Measurements from ENCODE around the gene NES. TPM values are rescaled to one million over a fixed set of nuclear protein-coding genes. Genes with fewer than 3 reads are reported as not detected.

NES gene
- total RNA-seq, 1 experiment from 2014 or later = 8.4 TPM

- ATAC-seq (no peak), DNase-seq (ENCODE audit: low read depth, low spot score) (no peak)
- ChIA-PET POLR2A (no interaction called here), CTCF (interaction anchor here (1.1 kb wide), 1 partner anchor 20 kb away, joined by 4 read pairs; no protein-coding TSS in a partner anchor), RAD21 (ENCODE audit: low non-redundant PET in 1 of 2, low total read pairs in 2 of 2, uncharacterized antibody in 2 of 2, unreplicated experiment in 2 of 2) (no interaction called here)
- H2AFZ ChIP-seq (ENCODE audit: low read depth, low read length, poor library complexity, severe bottlenecking) = no peak overlapping the region
- H3K27me3 ChIP-seq (ENCODE audit: insufficient read depth, low read length) = no peaks in the 10 kb centered on the region
- BruUV-seq (replicated peaks) = TSS peak; percentile 34
- no peak overlapping the region for H3K4me2 ChIP-seq (ENCODE audit: low read length)
- no peaks in the 10 kb centered on the region for H3K9me3 ChIP-seq (ENCODE audit: control insufficient read depth in 1 of 2, insufficient read depth in 1 of 2, low read depth in 1 of 2, low read length in 2 of 2)
- intact Hi-C loops (cut with micrococcal nuclease) = no loop called here
- H3K27ac ChIP-seq (ENCODE audit: low read depth, low read length) = no peak overlapping the region
- H3K79me2 ChIP-seq (ENCODE audit: insufficient read depth, low read length) = no peaks in the 10 kb centered on the region
- no peak overlapping the region for H3K9ac ChIP-seq (ENCODE audit: low read length)
- no peaks in the 10 kb centered on the region for H3K36me3 ChIP-seq (ENCODE audit: control insufficient read depth in 1 of 2, insufficient read depth in 2 of 2, low read length in 2 of 2)
- H3K4me1 ChIP-seq (ENCODE audit: control insufficient read depth in 1 of 2, insufficient read depth in 2 of 2, low read length in 2 of 2) = peaks cover 12 to 28% of the 10 kb centered on the region in 2 experiments
- no peak overlapping the region for H3K4me3 ChIP-seq (replicated peaks in 1 of 2; ENCODE audit: low read depth in 1 of 2, low read length in 2 of 2)
- H3K9me2 ChIP-seq (ENCODE audit: insufficient read depth) = no peaks in the 10 kb centered on the region
- no peaks in the 10 kb centered on the region for H4K20me1 ChIP-seq (ENCODE audit: insufficient read depth)
- TF ChIP-seq JUND (IDR thresholded peaks at IDR 0.05) (no peak), EZH2phosphoT487 (IDR thresholded peaks at IDR 0.05; ENCODE audit: borderline replicate concordance) (no peak), EGR1 (IDR thresholded peaks at IDR 0.05; ENCODE audit: low read depth) (no peak), ATF3 (IDR thresholded peaks at IDR 0.05) (no peak), YY1 (IDR thresholded peaks at IDR 0.05; ENCODE audit: extremely low read depth, insufficient replicate concordance, low read depth, low read length) (no peak), CTCF (IDR thresholded peaks at IDR 0.05 in 2 of 3, conservative IDR thresholded peaks at IDR 0.05 in 1 of 3; ENCODE audit: borderline replicate concordance in 1 of 3, insufficient read depth in 1 of 3, low read depth in 2 of 3, low read length in 2 of 3) (no peak), TCF7L2 (IDR thresholded peaks at IDR 0.05; ENCODE audit: borderline replicate concordance, extremely low read depth, insufficient read depth, insufficient read length) (no peak), ZNF274 (IDR thresholded peaks at IDR 0.05; ENCODE audit: low read depth, low read length) (no peak), SP1 (IDR thresholded peaks at IDR 0.05; ENCODE audit: low read depth) (no peak), SIN3A (IDR thresholded peaks at IDR 0.05; ENCODE audit: low read depth) (no peak), ELF1 (IDR thresholded peaks at IDR 0.05; ENCODE audit: borderline replicate concordance, low read depth) (no peak), POLR2A (IDR thresholded peaks at IDR 0.05; ENCODE audit: borderline replicate concordance, extremely low read depth, insufficient read depth, insufficient read length) (no peak), POLR2AphosphoS5 (IDR thresholded peaks at IDR 0.05; ENCODE audit: low read depth, low read length) (no peak), RAD21 (IDR thresholded peaks at IDR 0.05; ENCODE audit: low read depth) (no peak), FOSL1 (IDR thresholded peaks at IDR 0.05; ENCODE audit: low read depth) (no peak), REST (IDR thresholded peaks at IDR 0.05; ENCODE audit: low read depth) (no peak), ZFX (IDR thresholded peaks at IDR 0.05) (no peak), EZH2 (IDR thresholded peaks at IDR 0.05) (no peak), ZBTB33 (IDR thresholded peaks at IDR 0.05; ENCODE audit: extremely low read depth, insufficient replicate concordance, low read length) (no peak)
These were observed 8.2 kb downstream of the NES start for GRCh38 chr1:156668801-156669637.
